ENCODE data around the gene MECP2. TPM values are rescaled to one million over a fixed set of nuclear protein-coding genes. Genes with fewer than 3 reads are reported as not detected.

Gene MECP2
- total RNA-seq, 2 donors from 2014 or later = 34.4 to 35.3 TPM

DNA sequence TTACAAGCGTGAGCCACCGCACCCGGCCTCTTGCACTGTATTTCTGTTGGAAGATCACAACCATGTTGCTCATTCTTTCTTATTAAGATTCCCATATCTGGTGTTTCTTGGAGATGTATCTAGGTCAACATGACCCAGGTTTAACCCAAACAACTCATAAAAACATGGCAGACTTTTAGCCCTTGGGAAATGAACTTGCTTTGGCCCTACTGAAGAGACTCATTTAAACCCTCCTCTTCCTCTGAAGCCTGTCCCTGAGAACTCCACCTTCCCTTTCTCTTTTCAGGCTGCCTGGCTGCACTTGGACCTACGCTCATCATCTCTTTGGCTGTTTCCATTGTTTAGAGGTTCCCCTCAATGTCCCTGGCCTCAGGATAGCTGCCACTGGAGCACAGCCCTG is 23.7 kb upstream of the MECP2 start:
- H3K4me1 Mint-ChIP-seq = peaks cover 2% of the 10 kb centered on the region
- no peaks in the 10 kb centered on the region for H3K36me3 Mint-ChIP-seq (ENCODE audit: low read depth)
- Histone ChIP-seq H3K4me1 (ENCODE audit: control insufficient read depth, insufficient read depth, low read length) (no peaks in the 10 kb centered on the region), H3K36me3 (ENCODE audit: control insufficient read depth, insufficient read depth, low read length) (no peaks in the 10 kb centered on the region), H3K27me3 (ENCODE audit: control insufficient read depth, insufficient read depth, low read length, poor library complexity, severe bottlenecking) (no peaks in the 10 kb centered on the region), H3K4me3 (ENCODE audit: low read length) (no peak overlapping the region), H3K9me3 (ENCODE audit: control insufficient read depth, low read length) (peaks cover 4% of the 10 kb centered on the region), H3K27ac (ENCODE audit: low read depth, low read length) (no peak overlapping the region), H3K9ac (ENCODE audit: extremely low read depth, low read length, poor library complexity, severe bottlenecking) (no peak overlapping the region)
- WGBS, 2 experiments (ENCODE audit: insufficient coverage in 1 of 2, insufficient read length in 1 of 2) = 100% methylated on average over 4 of the region's 4 CpGs; no CpG with 5 or more reads in 1 of the 2 experiments
- H3K27me3 Mint-ChIP-seq (ENCODE audit: insufficient read depth) = no peaks in the 10 kb centered on the region
- H3K9me3 Mint-ChIP-seq = peaks cover 73% of the 10 kb centered on the region
- TF ChIP-seq, protein P1, sequence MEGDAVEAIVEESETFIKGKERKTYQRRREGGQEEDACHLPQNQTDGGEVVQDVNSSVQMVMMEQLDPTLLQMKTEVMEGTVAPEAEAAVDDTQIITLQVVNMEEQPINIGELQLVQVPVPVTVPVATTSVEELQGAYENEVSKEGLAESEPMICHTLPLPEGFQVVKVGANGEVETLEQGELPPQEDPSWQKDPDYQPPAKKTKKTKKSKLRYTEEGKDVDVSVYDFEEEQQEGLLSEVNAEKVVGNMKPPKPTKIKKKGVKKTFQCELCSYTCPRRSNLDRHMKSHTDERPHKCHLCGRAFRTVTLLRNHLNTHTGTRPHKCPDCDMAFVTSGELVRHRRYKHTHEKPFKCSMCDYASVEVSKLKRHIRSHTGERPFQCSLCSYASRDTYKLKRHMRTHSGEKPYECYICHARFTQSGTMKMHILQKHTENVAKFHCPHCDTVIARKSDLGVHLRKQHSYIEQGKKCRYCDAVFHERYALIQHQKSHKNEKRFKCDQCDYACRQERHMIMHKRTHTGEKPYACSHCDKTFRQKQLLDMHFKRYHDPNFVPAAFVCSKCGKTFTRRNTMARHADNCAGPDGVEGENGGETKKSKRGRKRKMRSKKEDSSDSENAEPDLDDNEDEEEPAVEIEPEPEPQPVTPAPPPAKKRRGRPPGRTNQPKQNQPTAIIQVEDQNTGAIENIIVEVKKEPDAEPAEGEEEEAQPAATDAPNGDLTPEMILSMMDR (conservative IDR thresholded peaks at IDR 0.05) = no peak
- DNase-seq = no peak
- H3K27ac Mint-ChIP-seq = no peak overlapping the region
- H3K4me3 Mint-ChIP-seq = no peak overlapping the region

DNA sequence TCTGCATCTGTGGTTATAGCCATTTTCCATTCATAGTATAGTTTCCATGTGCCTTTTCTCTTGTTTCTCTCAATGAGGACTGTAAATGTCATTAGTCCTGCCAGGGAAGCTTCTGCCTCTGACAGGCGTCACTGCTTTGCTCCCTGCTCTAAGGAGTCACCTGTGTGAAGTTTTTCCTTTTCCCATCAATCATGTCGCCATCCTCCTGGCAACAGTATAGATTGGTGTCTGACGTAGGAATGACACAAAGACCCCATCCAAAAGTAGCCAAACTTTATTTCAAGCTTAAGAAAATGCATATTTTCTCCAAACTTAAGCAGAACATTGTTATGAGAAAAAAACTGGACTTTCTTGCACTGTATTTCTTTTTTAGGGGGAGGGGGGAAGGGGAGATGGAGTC is 23.1 kb upstream of the MECP2 start:
- WGBS, 2 experiments (ENCODE audit: insufficient coverage in 1 of 2, insufficient read length in 1 of 2) = 90 to 100% methylated on average over 1 to 3 of the region's 3 CpGs

DNA sequence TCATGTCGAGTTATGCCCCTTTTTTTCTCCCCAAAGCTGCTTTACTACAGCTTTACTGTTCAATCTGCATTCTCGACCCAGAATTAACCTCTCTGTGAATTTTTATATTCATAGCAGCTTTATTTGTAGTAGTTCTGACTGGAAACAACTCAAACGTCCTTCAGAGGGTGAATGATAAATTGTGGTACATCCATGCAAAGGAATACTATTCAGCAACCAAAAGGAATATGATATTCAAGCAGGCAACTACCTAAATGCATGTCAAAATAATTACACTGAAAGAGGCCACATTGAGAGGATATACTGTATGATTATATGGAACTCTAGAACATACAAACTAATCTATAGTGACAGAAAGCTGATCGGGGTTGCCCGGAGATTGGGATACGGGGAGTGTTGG is 20.0 kb upstream of the MECP2 start:
- Histone ChIP-seq H3K27ac (ENCODE audit: low read depth, low read length) (no peak overlapping the region), H3K4me3 (ENCODE audit: low read length) (no peak overlapping the region), H3K27me3 (ENCODE audit: control insufficient read depth, insufficient read depth, low read length, poor library complexity, severe bottlenecking) (no peaks in the 10 kb centered on the region), H3K4me1 (ENCODE audit: control insufficient read depth, insufficient read depth, low read length) (no peaks in the 10 kb centered on the region), H3K36me3 (ENCODE audit: control insufficient read depth, insufficient read depth, low read length) (no peaks in the 10 kb centered on the region), H3K9me3 (ENCODE audit: control insufficient read depth, low read length) (peaks cover 4% of the 10 kb centered on the region), H3K9ac (ENCODE audit: extremely low read depth, low read length, poor library complexity, severe bottlenecking) (no peak overlapping the region)
- Mint-ChIP-seq H3K4me3 (no peak overlapping the region), H3K4me1 (no peaks in the 10 kb centered on the region), H3K27ac (no peak overlapping the region), H3K27me3 (ENCODE audit: insufficient read depth) (no peaks in the 10 kb centered on the region), H3K9me3 (peaks cover 72% of the 10 kb centered on the region), H3K36me3 (ENCODE audit: low read depth) (no peaks in the 10 kb centered on the region)
- 94 to 100% methylated on average over 3 to 5 of the region's 6 CpGs for WGBS, 2 experiments (ENCODE audit: insufficient coverage in 1 of 2, insufficient read length in 1 of 2)
- TF ChIP-seq, protein P1 (conservative IDR thresholded peaks at IDR 0.05) = no peak
- no peak for DNase-seq

More for the DNA sequence above, 23.1 kb upstream of the MECP2 start:
- Histone ChIP-seq H3K9ac (ENCODE audit: extremely low read depth, low read length, poor library complexity, severe bottlenecking) (no peak overlapping the region), H3K9me3 (ENCODE audit: control insufficient read depth, low read length) (peaks cover 4% of the 10 kb centered on the region), H3K27me3 (ENCODE audit: control insufficient read depth, insufficient read depth, low read length, poor library complexity, severe bottlenecking) (no peaks in the 10 kb centered on the region), H3K36me3 (ENCODE audit: control insufficient read depth, insufficient read depth, low read length) (no peaks in the 10 kb centered on the region), H3K4me1 (ENCODE audit: control insufficient read depth, insufficient read depth, low read length) (no peaks in the 10 kb centered on the region), H3K27ac (ENCODE audit: low read depth, low read length) (no peak overlapping the region), H3K4me3 (ENCODE audit: low read length) (no peak overlapping the region)
- TF ChIP-seq, protein P1 (conservative IDR thresholded peaks at IDR 0.05) = no peak
- DNase-seq = no peak
- no peak overlapping the region for H3K4me3 Mint-ChIP-seq
- no peaks in the 10 kb centered on the region for H3K27me3 Mint-ChIP-seq (ENCODE audit: insufficient read depth)
- H3K9me3 Mint-ChIP-seq = peaks cover 74% of the 10 kb centered on the region
- H3K27ac Mint-ChIP-seq = no peak overlapping the region
- H3K36me3 Mint-ChIP-seq (ENCODE audit: low read depth) = no peaks in the 10 kb centered on the region
- peaks cover 2% of the 10 kb centered on the region for H3K4me1 Mint-ChIP-seq

Measured in endodermal cell (in vitro differentiated cells).